RWPE1 (cell line): ENCODE results near the gene ATG7.

ENCODE experiments used
- CTCF ChIA-PET: fragments of 350-600 bp; sonication (Branson Sonifier 250); formaldehyde crosslinking; extraction: SDS; loops from one replicate; lab custom pipeline; 2021; lab: Yijun Ruan, JAX
- POLR2A ChIA-PET: fragments of 400-600 bp; formaldehyde crosslinking; extraction: SDS; loops from one replicate; lab custom pipeline; 2020; ENCODE audit warnings: antibody characterized with exemption; ENCODE audit not compliant: low non-redundant PET; lab: Yijun Ruan, JAX
- DNase-seq: peaks from one replicate; pipeline ENCODE4 v3.0.0; 2012; ENCODE audit warnings: low spot score
- H3K27ac ChIP-seq: fragments of 450-650 bp; 2 replicates; pipeline ENCODE4 v1.5.1; 2017
- TF ChIP-seq, protein P1 (sequence below): fragments of 450-650 bp; conservative IDR thresholded peaks from 2 replicates; pipeline ENCODE4 v1.5.1; 2017; ENCODE audit warnings: low read depth, mild to moderate bottlenecking

Gene ATG7

DNA sequence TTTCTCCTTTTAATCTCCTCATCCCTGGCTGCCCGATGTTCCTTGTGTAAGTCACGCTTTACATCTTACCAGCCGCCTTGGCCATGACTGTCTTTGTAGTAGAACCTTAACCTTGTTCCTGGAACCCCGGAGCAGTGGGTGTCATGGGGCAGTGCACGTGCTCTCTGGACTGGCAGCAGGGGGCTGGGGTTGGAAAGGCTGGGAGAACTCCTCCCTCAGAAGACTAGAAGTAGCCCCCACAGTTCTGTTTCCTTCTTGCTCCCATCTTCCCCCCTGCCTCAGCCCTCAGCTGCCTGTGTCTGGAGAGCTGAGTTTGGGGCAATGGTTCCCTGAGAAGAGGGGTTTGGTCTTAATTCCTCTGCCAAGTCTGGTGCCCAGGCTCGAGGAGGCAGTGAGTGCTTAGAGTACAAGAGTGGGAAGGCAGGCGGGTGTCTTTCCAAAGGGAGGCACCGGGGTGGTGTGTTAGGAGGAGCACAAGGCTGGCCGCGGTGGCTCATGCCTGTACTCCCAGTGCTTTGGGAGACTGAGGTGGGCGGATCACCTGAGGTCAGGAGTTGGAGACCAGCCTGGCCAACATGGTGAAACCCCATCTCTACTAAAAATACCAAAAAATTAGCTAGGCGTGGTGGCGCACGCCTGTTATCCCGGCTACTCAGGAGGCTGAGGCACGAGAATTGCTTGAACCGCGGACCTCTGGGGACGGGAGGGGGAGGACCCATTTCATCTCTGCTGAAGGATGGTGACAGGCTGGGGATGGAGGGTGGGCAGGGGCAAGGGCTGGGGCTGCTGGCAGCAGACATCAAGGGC is 271.1 kb downstream of the ATG7 start:
- DNase-seq: no peak
- CTCF ChIA-PET: interaction anchor here (0.6 kb wide), 1 partner anchor 584 kb away, joined by 3 read pairs; no protein-coding TSS in a partner anchor
- TF ChIP-seq, protein P1, sequence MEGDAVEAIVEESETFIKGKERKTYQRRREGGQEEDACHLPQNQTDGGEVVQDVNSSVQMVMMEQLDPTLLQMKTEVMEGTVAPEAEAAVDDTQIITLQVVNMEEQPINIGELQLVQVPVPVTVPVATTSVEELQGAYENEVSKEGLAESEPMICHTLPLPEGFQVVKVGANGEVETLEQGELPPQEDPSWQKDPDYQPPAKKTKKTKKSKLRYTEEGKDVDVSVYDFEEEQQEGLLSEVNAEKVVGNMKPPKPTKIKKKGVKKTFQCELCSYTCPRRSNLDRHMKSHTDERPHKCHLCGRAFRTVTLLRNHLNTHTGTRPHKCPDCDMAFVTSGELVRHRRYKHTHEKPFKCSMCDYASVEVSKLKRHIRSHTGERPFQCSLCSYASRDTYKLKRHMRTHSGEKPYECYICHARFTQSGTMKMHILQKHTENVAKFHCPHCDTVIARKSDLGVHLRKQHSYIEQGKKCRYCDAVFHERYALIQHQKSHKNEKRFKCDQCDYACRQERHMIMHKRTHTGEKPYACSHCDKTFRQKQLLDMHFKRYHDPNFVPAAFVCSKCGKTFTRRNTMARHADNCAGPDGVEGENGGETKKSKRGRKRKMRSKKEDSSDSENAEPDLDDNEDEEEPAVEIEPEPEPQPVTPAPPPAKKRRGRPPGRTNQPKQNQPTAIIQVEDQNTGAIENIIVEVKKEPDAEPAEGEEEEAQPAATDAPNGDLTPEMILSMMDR: no peak
- POLR2A ChIA-PET: no interaction called here
- H3K27ac ChIP-seq: peak overlapping the region; percentile 31

DNA sequence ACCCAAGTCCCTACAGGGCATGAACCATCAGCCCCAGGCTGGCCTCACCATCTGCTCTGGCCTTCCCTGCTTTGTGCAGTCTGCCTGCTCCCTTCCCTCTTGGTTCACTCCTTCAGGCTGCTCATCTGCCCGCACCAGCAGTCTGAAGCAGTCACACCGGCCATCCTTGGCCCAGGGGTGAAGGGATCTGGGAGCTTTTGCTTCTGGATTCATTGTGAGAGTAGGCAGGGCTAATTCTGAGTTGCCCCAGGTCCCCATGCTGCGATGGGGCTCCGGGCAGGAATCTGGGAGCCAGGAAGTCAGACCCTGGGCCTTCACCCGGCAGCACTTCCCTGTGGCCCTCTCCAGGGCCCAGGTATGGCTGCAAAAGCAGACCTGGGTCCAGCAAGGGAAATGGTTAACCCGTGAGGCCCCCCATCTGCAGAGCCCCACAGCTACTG is 271.8 kb downstream of the ATG7 start:
- POLR2A ChIA-PET: no interaction called here
- no peak for DNase-seq
- TF ChIP-seq, protein P1: no peak
- H3K27ac ChIP-seq: peak overlapping the region; percentile 31
- CTCF ChIA-PET: no interaction called here

DNA sequence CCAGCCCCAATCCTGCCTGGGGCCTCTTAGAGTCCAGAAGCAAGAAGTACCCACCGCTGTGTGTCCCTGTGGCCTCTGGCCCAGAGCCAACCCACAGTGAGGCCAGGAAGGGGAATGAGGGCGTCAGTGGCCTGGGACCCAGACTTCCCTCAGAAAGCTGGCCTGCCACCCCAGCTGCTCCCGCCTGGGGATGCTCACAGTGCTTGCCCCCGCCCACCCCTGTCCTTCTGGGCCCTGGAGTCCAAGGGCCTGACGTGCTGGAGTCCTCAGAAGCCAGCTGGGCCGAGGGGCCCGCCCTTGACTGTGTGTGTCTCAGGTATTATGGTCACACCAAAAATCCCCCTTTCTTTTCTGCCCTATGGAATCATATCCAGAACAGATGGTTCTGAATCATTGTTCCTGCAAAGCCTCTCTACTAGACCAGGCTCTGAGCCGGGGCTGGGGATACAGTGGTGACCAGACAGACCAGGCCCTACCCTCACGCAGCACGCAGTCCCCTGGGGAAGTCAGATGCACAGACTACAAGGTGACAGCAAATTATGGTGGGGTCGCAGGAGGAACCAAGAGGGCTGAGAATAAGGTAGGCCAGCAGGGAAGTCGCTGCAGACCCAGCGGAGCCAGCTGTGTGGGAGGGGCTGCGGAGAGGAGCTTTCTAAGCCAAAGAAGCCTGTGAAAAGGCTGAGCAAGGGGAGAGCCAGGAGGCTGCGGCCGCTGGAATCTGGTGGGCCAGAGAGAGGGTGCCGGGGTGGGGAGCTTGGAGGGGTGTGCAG is 272.4 kb downstream of the ATG7 start:
- TF ChIP-seq, protein P1: no peak
- POLR2A ChIA-PET: no interaction called here
- DNase-seq: no peak
- H3K27ac ChIP-seq: peak overlapping the region; percentile 31
- CTCF ChIA-PET: no interaction called here

DNA sequence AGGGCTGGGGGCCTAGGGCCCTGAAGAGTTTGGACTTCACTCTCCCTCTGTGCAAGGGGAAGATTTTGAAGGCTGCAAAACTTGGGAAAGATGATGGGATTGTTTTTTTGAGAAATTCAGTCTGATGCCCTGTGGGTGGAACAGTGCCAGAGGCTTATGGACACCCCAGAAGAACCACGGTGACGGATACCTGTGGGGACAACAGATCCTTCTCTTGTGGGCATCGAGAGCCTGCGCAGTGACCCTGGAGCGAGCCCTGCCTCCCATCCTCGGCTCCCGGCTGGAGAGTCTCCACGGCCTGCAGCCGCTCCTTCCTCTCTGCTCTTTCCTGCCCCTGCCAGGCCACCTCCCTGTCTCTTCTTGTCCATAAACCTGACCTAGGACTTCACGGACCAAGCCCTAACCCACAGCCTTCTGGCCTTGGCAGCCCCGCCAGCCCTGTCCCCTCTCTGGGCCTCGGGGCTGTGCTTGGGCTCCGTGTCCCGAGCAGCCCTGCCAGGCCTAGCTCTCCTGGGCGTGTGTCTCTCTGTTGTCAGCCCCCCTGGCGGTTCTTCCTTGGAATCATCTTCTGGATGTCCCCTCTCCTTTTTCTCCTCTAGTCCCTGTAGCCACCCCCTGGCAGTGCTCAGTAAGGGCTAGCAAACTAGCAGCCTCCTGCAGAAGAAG is 273.1 kb downstream of the ATG7 start:
- TF ChIP-seq, protein P1: no peak
- peak overlapping the region; percentile 31 for H3K27ac ChIP-seq
- ChIA-PET CTCF (interaction anchor here (0.6 kb wide), 1 partner anchor 269 kb away, joined by 4 read pairs; no protein-coding TSS in a partner anchor), POLR2A (no interaction called here)
- DNase-seq: no peak

DNA sequence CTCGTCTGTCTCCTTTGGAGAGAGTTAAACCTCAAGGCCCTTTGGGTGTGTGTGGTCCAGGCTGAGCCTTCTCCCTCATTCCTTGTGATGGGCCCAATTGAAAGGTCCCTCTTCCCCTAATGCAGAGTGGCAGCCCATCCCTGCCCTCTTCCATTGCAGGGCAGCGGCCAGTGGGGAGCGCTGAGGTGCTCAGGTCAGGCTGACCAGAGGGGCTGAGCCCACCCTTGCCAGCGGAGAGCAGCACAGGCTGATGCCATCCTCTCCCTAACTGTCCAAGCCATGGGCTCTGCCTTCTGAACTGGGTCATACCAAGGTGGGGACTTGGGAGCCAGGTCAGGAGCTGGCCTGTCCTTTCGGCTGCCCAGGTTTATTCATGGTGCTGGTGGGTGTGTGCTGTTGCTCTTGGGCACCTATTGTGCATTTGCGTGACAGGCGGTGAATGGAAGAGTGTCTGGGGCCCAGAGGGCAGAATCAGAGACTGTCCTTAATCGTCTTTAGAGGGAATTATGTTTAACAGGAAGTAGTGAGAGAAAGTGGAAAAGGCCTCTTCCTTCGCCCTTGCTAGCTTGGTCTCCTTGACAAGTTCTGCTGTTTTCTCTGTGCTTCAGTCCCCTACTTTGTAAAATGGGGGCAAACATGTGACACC is 274.6 kb downstream of the ATG7 start:
- H3K27ac ChIP-seq: peak overlapping the region; percentile 40
- CTCF ChIA-PET: interaction anchor here (0.6 kb wide), 1 partner anchor 10 kb away, joined by 6 read pairs; no protein-coding TSS in a partner anchor
- DNase-seq: no peak
- TF ChIP-seq, protein P1: no peak
- POLR2A ChIA-PET: no interaction called here
